Neuronal stem cell (in vitro differentiated cells): Measurements from ENCODE around the gene SLC25A15.

Experiments
- DNase-seq: peaks from one replicate; pipeline ENCODE4 v3.0.0-alpha.2; 2013; ENCODE audit warnings: low spot score
- H2AFZ ChIP-seq: one replicate; pipeline ENCODE4 v1.6.1; 2013; ENCODE audit warnings: mild to moderate bottlenecking, low read length, inconsistent platforms
- H2AK5ac ChIP-seq: 2 replicates; pipeline ENCODE4 v1.6.1; 2013; ENCODE audit warnings: low read depth, mild to moderate bottlenecking, inconsistent platforms, low read length, moderate library complexity, mixed read lengths
- H2BK120ac ChIP-seq: 2 replicates; pipeline ENCODE4 v1.6.1; 2013; ENCODE audit warnings: low read depth, mild to moderate bottlenecking, inconsistent platforms, low read length, moderate library complexity, mixed read lengths
- H2BK12ac ChIP-seq: one replicate; pipeline ENCODE4 v1.6.1; 2013; ENCODE audit warnings: low read length, inconsistent platforms
- H2BK15ac ChIP-seq: 2 replicates; pipeline ENCODE4 v1.6.1; 2013; ENCODE audit warnings: mild to moderate bottlenecking, low read length, inconsistent platforms, mixed read lengths
- H2BK5ac ChIP-seq: one replicate; pipeline ENCODE4 v1.6.1; 2013; ENCODE audit warnings: inconsistent platforms, mild to moderate bottlenecking, low read length, moderate library complexity
- H3K14ac ChIP-seq: one replicate; pipeline ENCODE4 v1.6.1; 2013; ENCODE audit warnings: low read length, inconsistent platforms
- H3K18ac ChIP-seq: 2 replicates; pipeline ENCODE4 v1.6.1; 2013; ENCODE audit warnings: low read length, inconsistent platforms
- H3K23ac ChIP-seq: 2 replicates; pipeline ENCODE4 v1.6.1; 2013; ENCODE audit warnings: low read depth, mild to moderate bottlenecking, mixed read lengths, low read length, inconsistent platforms; ENCODE audit not compliant: poor library complexity
- H3K27ac ChIP-seq: replicated peaks from 3 replicates; pipeline ENCODE4 v1.5.1; 2013; ENCODE audit warnings: low read length, inconsistent platforms
- H3K27me3 ChIP-seq, 3 experiments: 2 replicates each; pipeline ENCODE4 v1.6.1; 2013; ENCODE audit warnings: low read length in 3 of 3, mild to moderate bottlenecking in 2 of 3, inconsistent platforms in 1 of 3, low read depth in 1 of 3, mixed read lengths in 1 of 3, moderate library complexity in 1 of 3; ENCODE audit not compliant: control insufficient read depth in 3 of 3, insufficient read depth in 3 of 3
- H3K36me3 ChIP-seq, 2 donors: replicated peaks in 1 of 2; 2 replicates each; pipeline ENCODE4 v1.6.1; 2013; ENCODE audit warnings: low read length in 2 of 2; ENCODE audit not compliant: control insufficient read depth in 2 of 2, insufficient read depth in 2 of 2
- H3K4ac ChIP-seq: 2 replicates; pipeline ENCODE4 v1.6.1; 2013; ENCODE audit warnings: inconsistent platforms, mild to moderate bottlenecking, low read length, moderate library complexity
- H3K4me1 ChIP-seq, 2 donors: 1 replicate in 1 of 2; 2 replicates in 1 of 2; pipeline ENCODE4 v1.6.1; 2013; ENCODE audit warnings: low read length in 2 of 2, low read depth in 1 of 2; ENCODE audit not compliant: control insufficient read depth in 2 of 2, insufficient read depth in 1 of 2
- H3K4me2 ChIP-seq: one replicate; pipeline ENCODE4 v1.6.1; 2013; ENCODE audit warnings: mild to moderate bottlenecking, low read length, inconsistent platforms; ENCODE audit not compliant: insufficient read depth, poor library complexity, severe bottlenecking
- H3K4me3 ChIP-seq, 2 donors: 2 replicates each; pipeline ENCODE4 v1.5.1; 2013; ENCODE audit warnings: low read length in 2 of 2, mild to moderate bottlenecking in 2 of 2, inconsistent platforms in 1 of 2, moderate library complexity in 1 of 2
- H3K79me1 ChIP-seq: one replicate; pipeline ENCODE4 v1.6.1; 2013; ENCODE audit warnings: low read depth, mild to moderate bottlenecking, inconsistent platforms, low read length, moderate library complexity
- H3K9ac ChIP-seq: one replicate; pipeline ENCODE4 v1.6.1; 2013; ENCODE audit warnings: mild to moderate bottlenecking, low read depth, low read length, inconsistent platforms; ENCODE audit not compliant: poor library complexity
- H3K9me3 ChIP-seq, 2 donors: replicated peaks in 1 of 2; 2 replicates each; pipeline versions ENCODE3 to v1.6.1; 2013; ENCODE audit warnings: low read length in 2 of 2, mild to moderate bottlenecking in 2 of 2, inconsistent platforms in 1 of 2, low read depth in 1 of 2, mixed read lengths in 1 of 2, moderate library complexity in 1 of 2; ENCODE audit not compliant: control insufficient read depth in 2 of 2, insufficient read depth in 1 of 2
- H4K8ac ChIP-seq: one replicate; pipeline ENCODE4 v1.6.1; 2013; ENCODE audit warnings: low read depth, mild to moderate bottlenecking, inconsistent platforms, low read length, moderate library complexity
- H4K91ac ChIP-seq: one replicate; pipeline ENCODE4 v1.6.1; 2013; ENCODE audit warnings: low read length, low read depth, mild to moderate bottlenecking, inconsistent platforms; ENCODE audit not compliant: poor library complexity
- WGBS, 2 donors: extraction: QIAGEN DNeasy Blood & Tissue Kit; methylation state at CpG; one replicate each; pipeline ENCODE4 v1.1.7; 2013; ENCODE audit warnings: missing lambda C conversion rate in 2 of 2, mixed read lengths in 1 of 2; ENCODE audit not compliant: insufficient read length in 2 of 2, insufficient replicate concordance in 1 of 2; ENCODE audit errors: extremely low coverage in 2 of 2; 5-methylcytosine and 5-hydroxymethylcytosine counted together

The SLC25A15 gene

DNA sequence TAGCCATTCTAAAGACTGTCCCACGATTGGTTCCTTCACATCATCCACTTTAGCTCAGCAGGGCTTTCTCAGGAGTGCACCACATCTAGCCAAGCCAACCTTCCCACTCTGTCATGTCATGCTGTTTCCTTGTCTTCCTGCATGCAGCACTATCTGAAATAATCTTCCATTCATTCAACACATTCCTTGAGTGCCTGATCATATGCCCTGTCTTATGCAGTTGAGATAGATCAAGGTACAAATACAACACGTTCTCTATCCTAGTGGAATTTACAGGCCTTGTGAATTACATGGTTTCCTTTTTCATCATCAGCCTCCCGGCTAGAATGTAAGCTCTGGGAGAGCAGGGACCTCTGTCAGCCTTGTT, 11.6 kb upstream of the SLC25A15 start:
- no peak overlapping the region for H3K4me3 ChIP-seq
- H3K18ac ChIP-seq: no peak overlapping the region
- no peaks in the 10 kb centered on the region for H3K9me3 ChIP-seq
- no CpG with 5 or more reads among the region's 3 CpGs for WGBS, 2 donors
- no peak overlapping the region for H3K4me2 ChIP-seq
- no peak overlapping the region for H3K23ac ChIP-seq
- H3K4me1 ChIP-seq: peaks cover 2 to 3% of the 10 kb centered on the region in 2 donors
- no peak overlapping the region for H3K14ac ChIP-seq
- H2BK5ac ChIP-seq: no peak overlapping the region
- H4K8ac ChIP-seq: no peak overlapping the region
- no peak overlapping the region for H2BK12ac ChIP-seq
- no peak overlapping the region for H3K4ac ChIP-seq
- no peak overlapping the region for H2BK120ac ChIP-seq
- H2BK15ac ChIP-seq: no peak overlapping the region
- H3K27ac ChIP-seq: no peak overlapping the region
- H3K36me3 ChIP-seq: no peaks in the 10 kb centered on the region
- H3K27me3 ChIP-seq: no peaks in the 10 kb centered on the region
- H4K91ac ChIP-seq: no peak overlapping the region
- H3K9ac ChIP-seq: no peak overlapping the region
- no peak for DNase-seq
- peak overlapping the region; percentile 77 for H2AFZ ChIP-seq
- no peaks in the 10 kb centered on the region for H3K79me1 ChIP-seq
- H2AK5ac ChIP-seq: no peak overlapping the region

DNA sequence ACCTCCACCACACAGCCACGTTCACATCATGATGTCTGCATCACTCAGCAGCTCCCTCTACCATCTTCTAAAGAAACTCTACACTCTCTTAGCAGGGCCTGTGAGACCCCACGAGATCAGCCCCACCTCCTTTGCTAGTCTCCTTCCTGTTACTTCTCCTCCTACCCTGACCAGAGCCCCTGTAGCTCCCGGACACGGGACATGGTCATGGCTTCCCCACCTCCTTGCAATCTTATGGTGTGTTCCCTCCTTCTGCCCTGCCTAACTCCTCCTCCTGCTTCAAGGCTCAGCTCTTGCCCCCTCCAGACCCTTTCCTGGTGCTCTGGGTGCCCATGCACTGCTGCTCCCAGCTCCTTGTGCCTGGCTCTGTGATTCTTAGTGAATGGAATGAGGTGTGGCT, 10.4 kb upstream of the SLC25A15 start:
- Histone ChIP-seq H3K14ac (no peak overlapping the region), H2AFZ (peak overlapping the region; percentile 67), H3K9ac (no peak overlapping the region), H3K27ac (no peak overlapping the region), H3K4me3 (no peak overlapping the region), H3K9me3 (no peaks in the 10 kb centered on the region), H3K4me1 (peaks cover 2 to 3% of the 10 kb centered on the region in 2 donors), H2BK12ac (no peak overlapping the region), H3K27me3 (no peaks in the 10 kb centered on the region), H3K18ac (no peak overlapping the region), H3K79me1 (no peaks in the 10 kb centered on the region), H4K91ac (no peak overlapping the region), H2BK15ac (no peak overlapping the region), H2AK5ac (no peak overlapping the region), H3K4me2 (no peak overlapping the region), H3K23ac (no peak overlapping the region), H4K8ac (no peak overlapping the region), H2BK5ac (no peak overlapping the region), H2BK120ac (no peak overlapping the region), H3K36me3 (no peaks in the 10 kb centered on the region), H3K4ac (no peak overlapping the region)
- no CpG with 5 or more reads among the region's 4 CpGs for WGBS, 2 donors
- no peak for DNase-seq

DNA sequence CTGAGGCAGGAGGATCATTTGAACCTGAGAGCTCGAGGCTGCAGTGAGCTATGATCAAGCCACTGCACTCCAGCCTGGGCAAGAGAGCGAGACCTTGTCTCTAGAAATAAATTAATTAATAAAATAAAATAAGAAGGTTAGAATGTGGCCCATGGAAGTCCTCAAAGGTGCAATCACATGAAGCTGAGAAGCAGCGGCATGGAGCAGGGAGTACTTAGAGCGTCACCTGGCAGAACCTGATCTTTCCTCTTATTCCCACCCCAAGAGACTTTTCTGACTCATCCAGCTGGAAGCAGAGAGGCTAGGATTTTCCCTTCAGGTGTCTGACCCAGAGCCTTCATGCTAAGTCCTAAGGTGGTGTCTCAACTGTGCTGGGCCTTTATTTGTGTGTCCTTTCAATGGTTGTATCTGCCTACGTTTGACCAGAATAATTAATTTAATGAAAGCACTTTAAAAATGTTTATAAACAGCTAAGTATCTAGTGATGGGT, 9.6 kb upstream of the SLC25A15 start:
- Histone ChIP-seq H3K79me1 (no peaks in the 10 kb centered on the region), H3K23ac (no peak overlapping the region), H3K27ac (no peak overlapping the region), H3K18ac (no peak overlapping the region), H3K9me3 (no peaks in the 10 kb centered on the region), H3K4me1 (peaks cover 2 to 3% of the 10 kb centered on the region in 2 donors), H4K8ac (no peak overlapping the region), H2AK5ac (no peak overlapping the region), H3K27me3 (no peaks in the 10 kb centered on the region), H3K4me3 (no peak overlapping the region), H3K36me3 (no peaks in the 10 kb centered on the region), H3K4me2 (no peak overlapping the region), H2BK12ac (no peak overlapping the region), H2AFZ (no peak overlapping the region), H2BK15ac (no peak overlapping the region), H3K9ac (no peak overlapping the region), H3K4ac (no peak overlapping the region), H2BK5ac (no peak overlapping the region), H4K91ac (no peak overlapping the region), H2BK120ac (no peak overlapping the region), H3K14ac (no peak overlapping the region)
- WGBS, 2 donors: no CpG with 5 or more reads among the region's 5 CpGs
- DNase-seq: no peak

DNA sequence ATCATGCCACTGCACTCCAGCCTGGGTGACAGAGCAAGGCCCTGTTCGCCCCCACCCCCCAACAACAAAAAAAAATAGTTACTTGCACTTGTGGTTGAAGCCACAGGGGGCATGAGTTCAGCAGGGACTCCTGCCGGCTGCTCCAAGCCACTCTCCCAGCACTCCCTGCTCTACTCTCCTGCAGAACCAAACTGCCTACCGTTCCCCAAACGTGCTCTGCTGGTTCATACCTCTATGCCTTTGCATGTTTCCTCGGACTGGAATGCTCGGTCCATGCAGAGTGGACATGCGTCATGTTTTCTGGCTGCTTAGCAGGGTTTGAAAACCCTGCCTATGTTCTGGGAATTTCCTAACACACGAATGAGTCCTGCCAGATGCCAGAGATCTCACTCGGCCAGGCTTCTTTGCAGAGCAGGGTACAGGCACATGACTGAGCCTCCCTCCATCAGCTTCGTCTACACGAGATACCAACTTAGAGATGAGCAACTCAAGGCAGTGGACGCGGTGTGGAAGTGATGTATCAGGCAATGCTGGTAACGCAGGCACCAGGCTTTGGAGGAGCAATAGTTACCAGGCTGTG, 8.5 kb upstream of the SLC25A15 start:
- H3K23ac ChIP-seq: no peak overlapping the region
- no peaks in the 10 kb centered on the region for H3K36me3 ChIP-seq
- no peaks in the 10 kb centered on the region for H3K79me1 ChIP-seq
- H3K14ac ChIP-seq: no peak overlapping the region
- H2AK5ac ChIP-seq: no peak overlapping the region
- H3K4me3 ChIP-seq: no peak overlapping the region
- no peak overlapping the region for H4K91ac ChIP-seq
- H2BK5ac ChIP-seq: no peak overlapping the region
- no peak overlapping the region for H4K8ac ChIP-seq
- H3K27me3 ChIP-seq: no peaks in the 10 kb centered on the region
- no peak overlapping the region for H3K4me2 ChIP-seq
- no peak overlapping the region for H3K9ac ChIP-seq
- H2BK120ac ChIP-seq: no peak overlapping the region
- no peak overlapping the region for H3K4ac ChIP-seq
- DNase-seq: no peak
- H2BK12ac ChIP-seq: no peak overlapping the region
- peaks cover 2 to 3% of the 10 kb centered on the region in 2 donors for H3K4me1 ChIP-seq
- H3K18ac ChIP-seq: no peak overlapping the region
- WGBS, 2 donors: no CpG with 5 or more reads among the region's 14 CpGs
- H3K27ac ChIP-seq: no peak overlapping the region
- no peak overlapping the region for H2BK15ac ChIP-seq
- H3K9me3 ChIP-seq: no peaks in the 10 kb centered on the region
- H2AFZ ChIP-seq: peak overlapping the region; percentile 70
